GM19324 (cell line): ENCODE results near the gene OTOF.
"Not testable (repeated sequence)": the region's sequence is repeated elsewhere in the genome, so short reads cannot be mapped to it uniquely, and the experiment has no call there.

Experiments
- ATAC-seq: cut with Tn5 transposase; IDR thresholded peaks from one replicate; pipeline ENCODE4 v1.9.1; 2021; ENCODE audit warnings: mild to moderate bottlenecking, moderate library complexity; ENCODE audit not compliant: unreplicated experiment, low FRiP score

The OTOF gene

DNA sequence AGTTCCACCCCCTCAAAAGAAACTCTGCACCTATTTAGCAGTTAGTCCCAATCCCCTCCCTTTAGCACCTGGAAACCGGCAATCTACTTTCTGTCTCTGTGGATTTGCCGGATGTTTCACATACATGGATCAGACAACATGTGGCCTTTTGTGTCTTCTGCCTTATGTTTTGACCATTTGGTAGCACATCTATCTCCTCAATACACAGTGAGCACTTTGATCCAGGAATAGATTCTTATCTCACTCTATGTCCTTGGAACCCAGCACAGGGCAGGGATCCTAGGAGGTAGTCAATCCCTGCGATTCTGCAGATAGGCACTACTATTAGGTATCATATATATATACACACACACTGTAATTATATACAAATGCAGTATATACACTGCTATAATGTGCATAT is 3.8 kb upstream of the OTOF start:
- no peak for ATAC-seq

DNA sequence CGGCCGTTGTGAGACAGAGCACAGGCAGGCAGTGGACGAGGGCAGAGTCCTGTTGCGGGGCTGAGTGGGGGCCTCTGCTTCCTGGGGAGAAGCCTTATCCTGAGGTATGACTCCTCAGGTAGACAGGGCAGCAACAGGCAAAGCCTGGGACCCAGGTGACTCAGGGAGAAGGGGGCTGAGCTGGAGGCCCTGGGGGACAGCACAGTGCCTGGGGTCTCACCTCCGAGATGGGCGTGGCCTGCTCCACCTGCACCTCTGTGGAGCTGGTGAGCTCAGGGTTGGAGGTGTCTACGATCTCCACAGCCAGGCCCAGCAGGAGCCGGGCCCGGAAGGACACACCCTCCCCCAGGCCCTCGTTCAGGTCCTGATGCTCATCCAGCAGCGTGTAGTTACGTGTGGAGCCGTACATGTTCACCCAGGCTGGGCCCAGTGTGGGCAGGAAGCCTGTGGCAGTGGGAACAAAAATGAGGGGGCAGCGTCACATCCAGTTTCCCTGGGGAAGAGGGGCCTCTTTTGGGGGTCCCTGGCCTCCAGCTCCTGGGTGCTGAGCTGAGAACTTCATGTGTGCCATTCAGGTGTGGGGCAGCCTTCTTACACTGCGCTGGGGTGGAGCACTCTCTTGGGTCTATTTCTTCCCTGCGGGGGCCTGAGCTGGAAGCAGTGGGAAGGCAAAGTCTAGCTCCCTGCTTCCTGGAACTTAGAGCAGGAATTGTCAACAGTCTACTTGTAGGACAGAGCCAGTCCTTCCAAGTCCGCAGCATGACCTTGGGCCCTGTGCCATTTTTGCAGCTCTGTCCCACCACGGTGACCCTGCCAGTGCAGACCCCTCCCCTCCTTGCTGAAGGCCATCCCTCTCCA is 2.9 kb upstream of the OTOF start:
- ATAC-seq, result no peak

DNA sequence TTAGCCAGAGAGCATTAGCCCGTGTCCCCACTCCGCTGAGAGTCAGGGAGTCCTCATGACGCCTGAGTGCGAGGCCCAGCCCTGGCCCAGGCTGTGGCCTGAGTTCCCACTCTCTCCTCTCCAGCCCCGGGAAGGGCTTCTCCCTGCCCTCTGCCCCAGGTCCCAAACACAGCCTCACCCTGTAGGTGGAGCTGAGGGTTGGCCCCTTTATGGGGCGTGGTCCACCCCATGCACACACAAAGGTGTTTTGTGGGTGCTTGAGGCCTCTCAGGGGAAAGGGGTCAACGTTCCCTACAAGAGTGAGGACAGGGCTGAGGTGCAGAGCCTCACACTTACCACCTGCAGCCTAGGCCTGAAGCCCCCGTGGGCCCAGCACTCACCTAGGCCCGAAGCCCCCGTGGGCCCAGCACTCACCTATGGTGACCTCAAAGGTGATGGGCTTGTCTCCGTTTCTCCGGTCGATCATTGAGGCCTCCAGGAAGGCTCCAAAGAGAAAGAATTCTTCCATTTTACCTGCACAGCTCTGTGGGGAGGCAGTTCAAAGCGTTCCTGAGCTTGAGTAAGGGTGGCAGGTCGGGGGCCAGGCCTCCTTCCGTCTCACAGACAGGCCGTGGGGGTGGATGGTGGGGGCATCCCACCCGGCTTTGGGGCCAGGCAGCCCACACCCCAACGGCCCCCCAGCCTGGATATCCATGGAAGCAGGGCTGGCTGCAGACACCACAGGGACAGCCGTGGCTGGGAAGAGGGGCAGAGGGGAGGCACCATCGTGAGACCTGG is 2.1 kb upstream of the OTOF start:
- ATAC-seq, result no peak

DNA sequence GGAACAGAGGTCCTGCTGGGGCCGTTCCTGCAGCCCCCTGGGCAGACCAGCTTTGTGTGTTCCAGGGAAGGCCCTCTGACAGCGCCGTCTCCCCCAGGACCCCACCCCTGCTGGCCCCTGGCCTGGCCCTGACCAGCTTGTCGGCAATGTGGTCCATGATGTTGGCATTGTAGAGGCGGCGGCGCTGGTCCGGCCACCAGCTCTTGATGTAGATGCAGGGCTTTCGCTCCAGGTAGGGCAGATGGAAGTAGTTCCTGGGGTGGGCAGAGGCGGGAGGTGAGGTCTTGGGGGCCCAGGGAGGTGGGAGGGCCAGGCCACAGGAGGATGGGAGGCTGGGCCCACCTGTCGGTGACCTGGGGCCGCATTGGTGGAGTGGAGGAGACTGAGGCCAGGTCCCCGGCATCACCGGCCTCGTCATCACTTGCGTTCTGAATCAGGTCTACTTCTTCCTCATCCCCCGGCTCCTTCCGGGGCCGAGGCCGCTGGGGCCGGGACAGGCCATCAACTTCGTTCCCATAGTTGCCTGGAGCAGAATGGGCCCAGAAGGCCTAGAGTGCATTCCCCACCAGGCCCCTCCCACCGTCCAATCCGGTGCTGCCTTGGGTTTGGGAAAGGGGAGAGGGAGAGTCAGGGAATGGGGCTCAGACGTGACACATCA is 1.3 kb upstream of the OTOF start:
- ATAC-seq, result no peak

DNA sequence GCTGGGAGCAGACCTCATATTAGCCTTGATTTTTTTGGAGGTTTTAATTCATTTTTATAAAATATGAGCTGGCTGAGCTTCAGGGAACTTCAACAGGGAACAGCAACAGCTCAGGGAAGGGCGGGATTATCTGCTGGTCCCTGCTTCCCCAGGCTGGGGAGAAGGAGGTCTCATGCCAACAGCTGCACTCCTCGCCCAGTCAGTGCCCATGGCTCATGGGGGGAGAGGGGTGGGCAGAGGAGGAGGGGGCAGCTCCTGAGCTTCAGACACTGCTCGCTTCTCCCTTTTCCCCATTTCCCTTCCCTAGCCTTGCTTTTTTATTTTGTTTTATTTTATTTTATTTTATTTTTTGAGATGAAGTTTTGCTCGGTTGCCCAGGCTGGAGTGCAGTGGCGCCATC is 442 bp upstream of the OTOF start:
- ATAC-seq, result no peak

DNA sequence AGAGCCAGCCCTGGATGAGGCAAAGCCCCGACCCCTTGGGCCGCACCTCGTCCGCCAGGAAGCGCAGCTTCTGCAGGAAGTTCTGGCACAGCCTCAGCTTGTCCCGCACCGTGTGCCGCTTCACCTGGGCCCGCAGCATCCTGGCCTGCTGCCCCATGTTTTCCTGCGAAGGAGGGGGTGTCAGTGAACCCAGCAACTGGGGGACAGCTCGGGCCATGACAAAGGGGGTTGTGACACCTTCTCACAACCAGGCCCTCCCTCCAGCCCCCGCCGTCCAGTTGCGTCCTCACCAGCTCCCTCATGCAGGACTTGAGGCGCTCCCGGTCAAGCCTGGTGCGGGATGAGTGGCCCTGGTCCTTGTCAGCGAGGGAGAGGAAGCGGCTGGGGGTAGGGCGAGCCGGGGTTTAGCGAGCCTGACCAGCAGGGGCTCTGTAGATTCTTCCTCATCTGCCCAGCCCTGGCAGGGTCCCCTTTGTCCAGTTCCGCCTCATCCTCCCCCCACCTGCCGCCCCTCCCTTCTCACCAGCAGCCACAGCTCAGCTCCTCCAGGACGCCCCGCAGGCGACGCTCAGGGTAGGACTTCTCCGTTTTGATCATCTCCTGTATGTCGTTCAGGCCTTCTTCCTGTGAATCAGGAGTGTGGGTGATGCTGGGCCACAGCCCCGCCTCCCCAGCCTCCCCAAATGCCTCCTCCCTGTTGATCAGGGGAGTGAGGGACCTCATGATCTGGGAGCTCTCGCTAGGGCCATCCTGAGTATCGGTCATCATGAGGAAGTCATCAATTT is 606 bp downstream of the OTOF start:
- ATAC-seq, result no peak

DNA sequence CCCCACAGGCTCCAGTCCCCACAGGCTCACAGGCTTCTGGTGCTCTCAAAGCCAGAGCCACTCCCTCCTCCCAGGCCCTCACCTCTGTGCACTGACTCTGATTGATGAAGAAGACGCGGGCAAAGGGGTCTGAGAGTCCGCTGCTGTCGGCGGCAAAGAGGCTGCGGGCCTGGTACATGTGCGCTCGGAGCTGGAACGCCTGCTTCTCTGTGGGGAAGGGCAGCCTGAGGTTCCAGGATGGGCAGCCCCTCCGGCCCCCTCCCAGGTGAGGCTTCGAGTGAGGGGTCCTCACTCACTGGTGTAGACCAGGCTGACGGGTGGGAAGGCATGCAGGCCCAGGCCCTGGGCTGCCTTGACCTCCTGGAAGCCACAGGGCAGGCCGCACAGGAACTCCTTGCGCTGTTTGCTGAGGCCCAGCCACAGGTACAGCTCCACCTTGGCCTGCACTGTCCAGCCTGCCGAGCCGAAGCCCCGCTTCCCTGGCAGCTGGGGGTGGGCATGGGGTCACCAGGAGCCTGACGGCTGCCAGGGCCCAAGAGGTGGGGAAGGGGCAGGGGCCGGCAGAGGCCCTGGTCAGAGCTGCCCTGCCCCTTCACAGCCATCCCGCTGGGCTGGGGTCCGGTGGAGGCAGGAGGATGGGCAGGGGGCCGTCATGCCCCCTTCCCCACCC is 2.0 kb downstream of the OTOF start:
- no peak for ATAC-seq

DNA sequence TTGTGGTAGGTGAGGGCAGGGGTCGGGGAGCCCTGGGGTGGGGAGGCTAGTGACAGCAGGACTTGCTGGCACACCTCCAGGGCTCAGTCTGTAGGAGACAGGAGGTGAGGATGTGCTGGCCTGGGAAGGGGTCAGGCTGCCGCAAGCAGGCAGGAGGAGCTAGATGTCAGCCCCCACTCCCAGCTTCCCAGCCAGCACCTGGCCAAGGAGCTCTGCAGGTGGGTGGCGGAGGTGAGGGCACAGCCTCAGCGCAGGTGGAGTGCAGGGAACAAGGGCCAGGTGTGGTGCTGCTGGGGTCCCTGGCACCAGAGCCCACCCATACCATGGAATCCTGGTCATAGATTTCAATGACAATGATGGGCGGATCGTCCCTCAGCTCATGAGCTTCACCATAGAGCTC is 2.9 kb downstream of the OTOF start:
- ATAC-seq, result no peak

DNA sequence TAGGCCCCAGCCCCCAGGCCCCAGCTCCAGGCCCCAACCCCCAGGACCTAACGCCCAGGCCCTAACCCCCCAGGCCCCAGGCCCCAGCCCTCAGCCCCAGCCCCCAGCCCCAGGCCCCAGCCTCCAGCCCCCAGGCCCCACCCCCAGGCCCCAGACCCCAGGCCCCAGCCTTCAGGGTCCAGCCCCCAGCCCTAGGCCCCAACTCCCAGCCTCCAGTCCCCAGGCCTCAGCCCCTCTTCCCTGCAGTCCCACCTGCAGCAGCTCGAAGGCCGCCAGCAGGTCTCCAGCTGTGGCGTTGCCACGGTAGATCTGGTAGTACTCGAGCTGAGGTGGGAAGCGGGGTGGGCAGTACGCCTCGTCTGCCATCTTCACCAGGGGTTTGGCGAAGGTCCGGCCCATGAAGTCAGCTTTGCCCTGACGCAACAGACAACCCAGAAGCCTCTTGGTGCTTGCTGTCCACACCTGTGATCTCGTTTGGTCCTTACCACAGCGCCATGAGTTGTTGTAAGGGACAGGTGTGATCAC is 3.6 kb downstream of the OTOF start:
- ATAC-seq, result no peak

DNA sequence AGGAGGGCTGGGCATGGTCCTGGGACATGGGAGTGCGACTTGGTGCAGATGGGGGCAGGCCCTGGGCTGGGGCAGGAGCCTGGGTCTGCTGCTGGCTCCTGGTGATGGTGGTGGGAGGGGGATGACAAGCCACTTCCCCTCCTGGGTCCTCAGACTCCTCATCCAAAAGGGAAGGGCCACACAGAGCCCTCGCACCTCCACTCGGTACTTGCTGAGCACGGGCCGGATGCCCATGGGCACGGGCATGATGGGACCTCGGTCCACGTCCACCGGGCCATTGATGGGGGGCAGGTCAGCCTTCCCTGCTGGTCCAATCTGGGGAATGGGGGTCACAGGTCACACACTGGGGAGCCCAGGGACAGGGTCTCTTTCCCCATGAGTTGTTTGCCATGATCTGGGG is 4.1 kb downstream of the OTOF start:
- no peak for ATAC-seq

DNA sequence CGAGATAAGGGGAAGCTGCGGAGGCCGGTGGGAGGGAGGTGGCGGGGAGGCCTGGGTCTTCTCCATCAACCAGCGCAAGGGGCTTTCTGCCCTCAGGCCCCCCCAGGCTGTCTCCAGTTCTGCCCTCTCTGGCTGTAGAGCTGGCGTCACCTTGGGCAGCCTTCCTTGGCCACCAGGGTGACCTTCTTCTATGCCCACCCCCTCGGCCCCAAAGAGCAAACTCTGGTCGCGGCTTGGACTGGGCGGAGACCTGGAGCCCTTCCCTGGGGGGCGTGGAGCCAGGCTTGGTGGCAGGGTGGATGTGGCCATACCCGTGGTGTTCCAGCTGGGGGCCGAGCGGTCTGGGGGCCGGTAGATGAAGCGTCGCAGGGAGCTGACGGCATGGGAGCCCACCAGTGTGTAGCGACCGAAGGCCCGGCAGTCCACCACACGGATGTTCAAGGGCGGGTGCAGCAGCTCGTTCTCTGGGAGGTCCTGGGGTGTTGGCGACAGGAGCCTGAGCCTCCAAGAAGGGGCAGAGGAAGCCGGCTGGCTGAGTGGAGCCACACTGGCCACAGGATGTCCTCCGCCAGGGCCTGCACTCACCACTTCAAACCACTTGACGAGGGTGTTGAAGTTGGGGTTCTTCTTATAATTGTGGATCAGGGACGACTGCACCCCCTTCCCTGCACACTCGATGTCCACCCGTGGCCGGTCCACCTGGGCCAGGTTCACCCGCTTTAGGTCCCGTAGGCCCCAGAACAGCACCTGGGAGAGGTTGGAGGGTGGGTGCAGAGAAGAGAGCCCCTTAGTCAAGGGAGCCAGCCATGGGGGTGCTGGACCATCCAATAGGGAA is 4.9 kb downstream of the OTOF start:
- no peak for ATAC-seq

DNA sequence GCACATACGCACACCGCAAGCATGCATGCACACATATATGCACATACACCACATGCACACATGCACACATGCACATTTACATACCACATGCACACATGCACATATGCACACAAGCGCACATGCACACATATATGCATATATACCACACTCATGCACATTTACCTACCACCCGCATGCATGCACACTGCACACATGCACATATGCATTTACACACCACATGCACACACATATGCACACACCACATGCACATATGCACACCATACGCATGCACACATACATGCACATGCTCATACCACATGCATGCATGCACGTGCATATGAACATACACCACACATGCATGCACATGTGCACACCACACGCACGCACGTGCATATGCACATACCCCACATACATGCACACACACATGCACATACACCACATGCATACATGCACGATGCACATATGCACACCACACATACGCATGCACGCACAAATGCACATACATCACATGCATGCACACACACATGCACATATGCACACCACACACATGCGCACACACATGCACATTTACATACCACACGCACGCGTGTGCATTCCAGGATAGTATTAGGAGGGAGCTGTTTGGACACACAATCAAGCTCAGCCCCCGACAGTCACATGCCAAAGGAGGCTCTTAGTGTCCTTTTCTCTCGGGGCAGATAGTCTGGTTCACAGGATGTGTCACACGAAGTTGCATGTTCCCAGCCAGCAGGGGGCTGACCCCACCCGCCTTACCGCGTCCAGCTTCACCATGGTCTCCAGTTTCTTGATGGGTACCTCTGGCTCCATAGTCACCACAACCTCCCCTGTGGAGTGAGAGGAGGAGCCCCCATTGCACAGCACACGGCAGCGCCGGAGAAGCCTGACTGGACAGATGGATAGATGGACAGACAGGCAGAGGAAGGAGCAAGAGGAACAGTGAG is 5.9 kb downstream of the OTOF start:
- ATAC-seq, result no peak

DNA sequence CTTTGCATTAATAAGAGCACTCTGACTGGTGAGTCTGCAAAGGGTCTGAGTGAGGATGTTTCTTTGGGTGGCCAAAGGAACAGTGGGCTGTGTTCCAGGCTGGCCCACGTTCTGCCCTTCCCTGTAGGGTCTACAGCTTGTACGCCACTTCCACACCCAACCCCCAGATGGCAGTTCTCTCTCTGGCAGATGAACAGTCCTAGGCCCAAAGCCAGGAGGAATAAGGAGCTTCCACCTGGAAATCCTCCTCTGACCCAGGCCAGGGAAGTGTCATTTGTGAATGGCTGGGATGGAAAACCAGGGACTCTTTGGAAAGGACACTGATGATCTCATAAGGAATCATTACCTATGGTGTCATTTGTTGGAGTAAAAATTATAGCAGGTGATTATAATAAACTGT is 6.6 kb downstream of the OTOF start:
- ATAC-seq, result no peak

DNA sequence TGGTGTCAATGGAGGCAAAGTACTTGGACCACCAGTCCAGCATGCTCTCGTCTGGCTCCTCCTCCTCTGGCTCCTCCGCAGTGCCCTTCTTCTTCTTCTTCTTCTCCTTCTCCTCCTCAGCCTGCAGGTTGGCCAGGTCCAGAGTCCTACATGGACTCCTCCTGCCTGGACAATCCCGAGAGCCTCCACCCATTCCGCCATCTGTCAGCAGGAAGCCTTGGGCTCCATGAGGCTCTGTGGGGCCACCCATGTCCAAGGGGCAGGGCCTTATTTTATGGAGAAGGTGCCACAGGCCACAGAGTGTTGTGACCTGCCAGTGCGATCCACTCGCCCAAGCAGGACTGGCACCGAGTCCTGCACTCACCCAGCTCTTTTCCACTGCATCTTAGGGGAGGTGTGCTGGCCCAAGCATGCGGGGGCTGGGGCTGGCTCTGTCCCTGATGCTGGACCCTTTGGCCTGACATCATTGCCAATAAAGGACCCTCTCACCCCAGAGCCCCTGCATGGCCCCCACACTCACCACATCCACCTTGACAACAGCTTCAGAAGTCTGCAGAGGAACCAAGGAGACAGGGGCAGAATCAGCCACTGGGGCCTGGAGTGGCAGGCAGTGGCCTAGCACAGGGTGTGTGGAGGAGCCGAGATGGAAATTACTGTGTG is 7.2 kb downstream of the OTOF start:
- ATAC-seq, result no peak

DNA sequence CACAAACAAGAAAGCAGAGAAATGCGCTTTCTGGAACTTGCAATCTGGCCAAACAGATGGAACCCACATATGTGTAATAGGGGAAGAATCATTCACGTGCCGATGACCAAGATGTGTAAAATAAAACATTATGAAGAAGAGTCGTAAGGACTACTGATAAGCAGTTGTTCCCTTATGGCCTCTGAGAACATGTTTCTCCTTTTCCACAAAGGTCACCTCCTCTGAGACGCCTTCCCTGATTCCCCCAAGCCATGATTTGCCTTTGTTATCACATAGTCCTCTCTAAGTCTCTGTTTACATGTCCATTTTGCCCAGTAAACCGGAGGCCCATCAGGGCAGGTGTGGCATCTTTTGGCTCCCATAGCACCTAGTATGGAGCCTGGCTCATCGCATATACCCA is 8.0 kb downstream of the OTOF start:
- ATAC-seq, result no peak

DNA sequence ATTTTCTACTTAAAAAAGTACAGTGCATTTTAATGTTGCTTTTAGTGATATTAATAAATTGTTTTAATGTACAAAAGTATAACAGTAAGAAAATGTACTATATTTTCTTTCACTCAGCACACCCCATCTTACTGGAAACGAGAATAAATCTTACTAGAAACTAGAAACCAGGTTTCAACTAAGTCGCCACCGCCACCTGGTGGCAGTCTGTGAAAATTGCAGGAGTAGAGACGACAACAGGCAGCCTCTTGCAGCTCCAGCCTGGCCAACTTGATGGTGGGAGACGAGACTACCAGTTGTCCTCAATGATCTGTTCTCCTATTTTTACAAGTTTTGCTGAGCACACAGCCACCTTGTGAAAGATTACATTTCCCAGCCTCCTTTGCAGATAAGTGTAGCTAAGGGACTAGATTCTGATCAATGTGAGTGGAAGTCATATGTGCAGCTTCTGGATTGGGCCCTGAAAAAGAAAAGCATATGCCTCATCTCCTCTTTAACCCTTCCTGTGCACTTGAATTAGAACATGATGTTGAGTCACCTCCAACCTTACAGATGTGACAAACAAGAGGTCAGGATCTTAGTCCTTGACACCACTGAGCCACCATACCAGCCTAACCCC is 8.7 kb downstream of the OTOF start:
- ATAC-seq, result no peak

DNA sequence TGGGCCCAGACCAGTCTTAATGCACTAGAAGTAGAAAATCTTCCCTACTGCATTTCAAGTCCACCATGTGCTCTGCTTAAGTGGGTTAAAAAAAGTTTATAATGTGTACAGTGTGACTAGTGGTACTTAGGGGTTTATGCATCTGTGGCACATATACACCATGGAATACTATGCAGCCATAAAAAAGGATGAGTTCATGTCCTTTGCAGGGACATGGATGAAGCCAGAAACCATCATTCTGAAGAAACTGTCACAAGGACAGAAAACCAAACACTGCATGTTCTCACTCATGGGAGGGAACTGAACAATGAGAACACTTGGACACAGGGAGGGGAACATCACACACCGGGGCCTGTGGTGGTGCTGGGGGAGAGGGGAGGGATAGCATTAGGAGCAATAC is 9.4 kb downstream of the OTOF start:
- not testable (repeated sequence) for ATAC-seq
